Measurements from ENCODE around the gene TNIK.

GRCh38 chr3:171222995-171223394 is 237.2 kb downstream of the TNIK start:
- TF ChIP-seq POLR2A (IDR thresholded peaks at IDR 0.05): no peak
- no peak for TF ChIP-seq CTCF (IDR thresholded peaks at IDR 0.05)

All from prostate gland (tissue), 2 donors.